Heart right ventricle (tissue), 16 donors: ENCODE results near the gene RUNDC1. TPM values are rescaled to one million over a fixed set of nuclear protein-coding genes. Genes with fewer than 3 reads are reported as not detected.
"Not testable (repeated sequence)": the region's sequence is repeated elsewhere in the genome, so short reads cannot be mapped to it uniquely, and the experiment has no call there.

ENCODE experiments used
- ATAC-seq, 8 donors: fragments of 200-7000 bp; cut with Tn5 transposase; one replicate each; pipeline ENCODE4 v1.9.1; 2020; ENCODE audit warnings: mild to moderate bottlenecking in 8 of 8, moderate library complexity in 8 of 8, moderate number of reproducible peaks in 1 of 8
- DNase-seq, 2 donors: peaks; one replicate each; pipeline ENCODE4 v3.0.0-alpha.2; 2020
- H3K27ac ChIP-seq, 10 donors: fragments of 200-600 bp; sonication (generic) in 2 of 10; one replicate each; pipeline versions ENCODE4 v1.5.0 to v1.8.0; 2020 to 2022; ENCODE audit warnings: mild to moderate bottlenecking in 3 of 10
- H3K27me3 ChIP-seq, 7 donors: fragments of 200-600 bp; one replicate each; pipeline ENCODE4 v1.8.0; 2021 to 2022; ENCODE audit warnings: mild to moderate bottlenecking in 2 of 7
- H3K36me3 ChIP-seq, 9 donors: fragments of 200-600 bp; sonication (generic) in 1 of 9; one replicate each; pipeline versions ENCODE4 v1.5.0 to v1.8.0; 2020 to 2022; ENCODE audit warnings: mild to moderate bottlenecking in 2 of 9
- H3K4me1 ChIP-seq, 9 donors: fragments of 200-600 bp; sonication (generic) in 1 of 9; one replicate each; pipeline versions ENCODE4 v1.5.0 to v1.8.0; 2020 to 2022; ENCODE audit warnings: mild to moderate bottlenecking in 4 of 9
- H3K4me3 ChIP-seq, 10 donors: fragments of 200-600 bp; sonication (generic) in 2 of 10; one replicate each; pipeline versions ENCODE4 v1.5.0 to v1.8.0; 2020 to 2022; ENCODE audit warnings: mild to moderate bottlenecking in 7 of 10, moderate library complexity in 2 of 10
- H3K9me3 ChIP-seq, 11 donors: fragments of 200-600 bp in 10 of 11; sonication (generic) in 2 of 11; one replicate each; pipeline versions ENCODE4 v1.5.0 to v1.8.0; 2013 to 2022; ENCODE audit warnings: mild to moderate bottlenecking in 2 of 11, control low read depth in 1 of 11, moderate library complexity in 1 of 11
- CTCF ChIP-seq, 9 donors: fragments of 200-600 bp; sonication (generic) in 2 of 9; IDR thresholded peaks; one replicate each; pipeline versions ENCODE4 v1.5.0 to v1.8.0; 2021 to 2022; ENCODE audit warnings: antibody characterized with exemption in 9 of 9, mild to moderate bottlenecking in 5 of 9, moderate library complexity in 1 of 9
- WGBS, 2 donors: extraction: QIAGEN DNeasy Blood & Tissue Kit; methylation state at CpG; one replicate each; pipeline ENCODE4 v1.1.7; 2013; ENCODE audit warnings: inconsistent platforms in 1 of 2; 5-methylcytosine and 5-hydroxymethylcytosine counted together
- intact Hi-C, 10 donors: fragments of 100-400 bp; cut with DNase I; formaldehyde crosslinking; loops; one replicate each; pipeline versions ENCODE4 v1.11.1 to v1.14.2; 2022
- polyA plus RNA-seq, 2 donors: library from polyadenylated mRNA; stranded (reverse); fragments of 200-250 nt; gene quantifications; one replicate each; pipeline ENCODE4 v1.2.3, GENCODE V29; 2013
- total RNA-seq, 10 donors: library from RNA; stranded (reverse); fragmentation: NEBNext Ultra II Directional in 3 of 10; extraction: Animal tissue kit (Norgen Biotek cat#: 25700) in 3 of 10; gene quantifications; one replicate each; pipeline versions ENCODE4 v1.2.1 to v1.2.4, GENCODE V29; 2021 to 2023
- donor health status: Arrhythmogenic right ventricular cardiomyopathy.
- donor health status: ischemic (EF 13 %, LVEDD 7.1; RV severe dilation, severe dysfunction).
- donor health status: healthy with polysubstance abuse.
- donor health status: DM: no; HTN: yes; CAD: no.
- donor health status: DM: no; HTN: no; CAD: no.
- donor health status: ischemic (EF 25% LVEDD 6.9; RV normal size, moderate dysfunction).
- donor health status: ischemic (EF 25% LVEDD 5.7; RV mildly dilated, moderate dysfunction).
- donor health status: healthy.
- donor health status: DM: yes; HTN: yes; CAD: no.
- donor health status: Ischemic cardiomyopathy.
- donor health status: ischemic (EF 35%, LVEDD 5.7; RV mildly dilated, moderate dysfunction).
- donor health status: nonischemic (EF 11% LVEDD 7.7; RV severe dilation, severe dysfunction).
- donor health status: DM: yes; HTN: yes; CAD: no.
- donor health status: PGD.
- donor health status: ischemic (EF 29% LVEDD 5.4; RV normal size, mild dysfunction).
- donor health status: nonischemic (EF 23%, LVEDD 6.1; RV moderate dilation, normal function).

The RUNDC1 gene
- total and polyA plus RNA-seq, 12 donors: 5.6 to 21.0 (median 10.9) TPM

- H3K4me1 ChIP-seq: peaks cover 0 to 27% (median 0%) of the 10 kb centered on the region in 9 donors
- no peaks in the 10 kb centered on the region for H3K27me3 ChIP-seq
- 95 to 96% methylated on average over 5 of the region's 5 CpGs for WGBS, 2 donors
- no peaks in the 10 kb centered on the region for H3K9me3 ChIP-seq
- ATAC-seq: no peak
- H3K36me3 ChIP-seq: peaks cover 0 to 99% (median 40%) of the 10 kb centered on the region in 9 donors
- H3K27ac ChIP-seq: no peak overlapping the region
- H3K4me3 ChIP-seq: no peak overlapping the region
- DNase-seq: no peak
- intact Hi-C loops: no loop called here
- TF ChIP-seq CTCF (IDR thresholded peaks at IDR 0.05): no peak
Observed at GRCh38 chr17:42989141-42989540, 8.8 kb downstream of the RUNDC1 start.

- intact Hi-C loops: no loop called here
- TF ChIP-seq CTCF (IDR thresholded peaks at IDR 0.05): no peak
- no peaks in the 10 kb centered on the region for H3K9me3 ChIP-seq
- H3K4me3 ChIP-seq: no peak overlapping the region
- H3K27ac ChIP-seq: no peak overlapping the region
- DNase-seq (no peak), ATAC-seq (no peak)
- 82 to 88% methylated on average over 6 of the region's 6 CpGs for WGBS, 2 donors
- H3K4me1 ChIP-seq: peaks cover 0 to 18% (median 0%) of the 10 kb centered on the region in 9 donors
- H3K36me3 ChIP-seq: peaks cover 0 to 100% (median 40%) of the 10 kb centered on the region in 9 donors
- no peaks in the 10 kb centered on the region for H3K27me3 ChIP-seq
Observed at GRCh38 chr17:42989726-42990652, 9.6 kb downstream of the RUNDC1 start.

- Histone ChIP-seq H3K27me3 (no peaks in the 10 kb centered on the region), H3K4me3 (no peak overlapping the region), H3K4me1 (peaks cover 0 to 6% (median 0%) of the 10 kb centered on the region in 9 donors), H3K9me3 (no peaks in the 10 kb centered on the region), H3K36me3 (peaks cover 0 to 86% (median 40%) of the 10 kb centered on the region in 9 donors), H3K27ac (no peak overlapping the region)
- DNase-seq: no peak
- no peak for TF ChIP-seq CTCF (IDR thresholded peaks at IDR 0.05)
- peak in 1 of 8 donors; percentile 11 for ATAC-seq
- 94 to 96% methylated on average over 6 of the region's 6 CpGs for WGBS, 2 donors
- intact Hi-C loops: no loop called here
Observed at GRCh38 chr17:42991471-42991870, 11.1 kb downstream of the RUNDC1 start.

- peaks cover 0 to 9% (median 7%) of the 10 kb centered on the region in 9 donors for H3K4me1 ChIP-seq
- H3K4me3 ChIP-seq: no peak overlapping the region
- 88 to 90% methylated on average over 5 of the region's 5 CpGs for WGBS, 2 donors
- no peak overlapping the region for H3K27ac ChIP-seq
- peaks cover 0 to 72% (median 31%) of the 10 kb centered on the region in 9 donors for H3K36me3 ChIP-seq
- H3K27me3 ChIP-seq: no peaks in the 10 kb centered on the region
- no peak for ATAC-seq
- no peaks in the 10 kb centered on the region for H3K9me3 ChIP-seq
- intact Hi-C loops: no loop called here
- no peak for TF ChIP-seq CTCF (IDR thresholded peaks at IDR 0.05)
- DNase-seq: no peak
Observed at GRCh38 chr17:42992872-42993271, 12.5 kb downstream of the RUNDC1 start.

GRCh38 chr17:42993913-42994312 lies 13.5 kb downstream of the RUNDC1 start:
- H3K27me3 ChIP-seq, H3K9me3 ChIP-seq, intact Hi-C loops, ATAC-seq, DNase-seq, H3K27ac ChIP-seq, H3K4me3 ChIP-seq: not testable (repeated sequence)
- Histone ChIP-seq H3K36me3 (peaks cover 0 to 62% (median 28%) of the 10 kb centered on the region in 9 donors), H3K4me1 (peaks cover under 1 to 12% (median 9%) of the 10 kb centered on the region in 9 donors)
- 79 to 86% methylated on average over 10 of the region's 10 CpGs for whole genome bisulfite sequencing, 2 donors
